HCEC 1CT (cell line): Measurements from ENCODE around the gene NANS.
"Not testable (repeated sequence)": the region's sequence is repeated elsewhere in the genome, so short reads cannot be mapped to it uniquely, and the experiment has no call there.

Source experiments
- DNase-seq: peaks from one replicate; pipeline ENCODE4 v3.0.0-alpha.2; 2017

The NANS gene

GRCh38 chr9:98056269-98057137 is at the start of gene NANS:
Gene NANS (plus strand): TSS chr9:98056732. CDS start chr9:98056809, 77 bp downstream.
- peak; percentile 96 for DNase-seq

GRCh38 chr9:98007251-98007928 is 49.1 kb upstream of the NANS start:
- DNase-seq = peak; percentile 15

GRCh38 chr9:98008764-98009163 is 47.8 kb upstream of the NANS start:
- no peak for DNase-seq

- DNase-seq = no peak
Observed at GRCh38 chr9:98009437-98009836, 47.1 kb upstream of the NANS start.

- DNase-seq = no peak
Observed at GRCh38 chr9:98009936-98010335, 46.6 kb upstream of the NANS start.

GRCh38 chr9:98010445-98010844 is 46.1 kb upstream of the NANS start:
- peak; percentile 44 for DNase-seq

- no peak for DNase-seq
Observed at GRCh38 chr9:98011122-98011521, 45.4 kb upstream of the NANS start.

GRCh38 chr9:98016137-98016680 is 40.3 kb upstream of the NANS start:
- no peak for DNase-seq

GRCh38 chr9:98017306-98017705 is 39.2 kb upstream of the NANS start:
- no peak for DNase-seq

GRCh38 chr9:98018347-98018746 is 38.2 kb upstream of the NANS start:
- no peak for DNase-seq

- DNase-seq = no peak
Observed at GRCh38 chr9:98019098-98019497, 37.4 kb upstream of the NANS start.

GRCh38 chr9:98019869-98020268 is 36.7 kb upstream of the NANS start:
- not testable (repeated sequence) for DNase-seq

GRCh38 chr9:98020476-98021145 is 35.9 kb upstream of the NANS start:
- DNase-seq = no peak

- DNase-seq = no peak
Observed at GRCh38 chr9:98021306-98022040, 35.1 kb upstream of the NANS start.

- DNase-seq = no peak
Observed at GRCh38 chr9:98022447-98022846, 34.1 kb upstream of the NANS start.

- DNase-seq = no peak
Observed at GRCh38 chr9:98024702-98025101, 31.8 kb upstream of the NANS start.

- DNase-seq = no peak
Observed at GRCh38 chr9:98031169-98031568, 25.4 kb upstream of the NANS start.

- DNase-seq = peak; percentile 62
Observed at GRCh38 chr9:98031935-98032334, 24.6 kb upstream of the NANS start.

GRCh38 chr9:98034593-98035546 is 21.7 kb upstream of the NANS start:
- DNase-seq = no peak

- no peak for DNase-seq
Observed at GRCh38 chr9:98037357-98037756, 19.2 kb upstream of the NANS start.

GRCh38 chr9:98038958-98039357 is 17.6 kb upstream of the NANS start:
- no peak for DNase-seq
